K562 (cell line): ENCODE data around the gene CRHR1.

ENCODE experiments used
- MEF2D ChIP-seq: conservative IDR thresholded peaks from 2 replicates; pipeline ENCODE4 v1.6.1; 2016; ENCODE audit warnings: low read depth, missing genetic modification characterization, missing compliant biosample characterization
- REST ChIP-seq, 2 experiments: fragments of 450-650 bp; formaldehyde crosslinking in 1 of 2; IDR thresholded peaks; 2 replicates each; pipeline versions ENCODE4 v1.4.0 to v1.6.1; 2014 to 2020; ENCODE audit warnings: mild to moderate bottlenecking in 2 of 2, borderline replicate concordance in 1 of 2, low read depth in 1 of 2
- TAF1 ChIP-seq: IDR thresholded peaks from 2 replicates; pipeline ENCODE4 v1.6.1; 2011; ENCODE audit warnings: mild to moderate bottlenecking, low read length, moderate library complexity; ENCODE audit not compliant: insufficient read depth, control insufficient read depth, severe bottlenecking; ENCODE audit errors: extremely low read depth
- ZNF121 ChIP-seq: sonication (generic); formaldehyde crosslinking; conservative IDR thresholded peaks from 2 replicates; pipeline ENCODE4 v1.8.0; 2022; ENCODE audit warnings: missing genetic modification reagents

DNA sequence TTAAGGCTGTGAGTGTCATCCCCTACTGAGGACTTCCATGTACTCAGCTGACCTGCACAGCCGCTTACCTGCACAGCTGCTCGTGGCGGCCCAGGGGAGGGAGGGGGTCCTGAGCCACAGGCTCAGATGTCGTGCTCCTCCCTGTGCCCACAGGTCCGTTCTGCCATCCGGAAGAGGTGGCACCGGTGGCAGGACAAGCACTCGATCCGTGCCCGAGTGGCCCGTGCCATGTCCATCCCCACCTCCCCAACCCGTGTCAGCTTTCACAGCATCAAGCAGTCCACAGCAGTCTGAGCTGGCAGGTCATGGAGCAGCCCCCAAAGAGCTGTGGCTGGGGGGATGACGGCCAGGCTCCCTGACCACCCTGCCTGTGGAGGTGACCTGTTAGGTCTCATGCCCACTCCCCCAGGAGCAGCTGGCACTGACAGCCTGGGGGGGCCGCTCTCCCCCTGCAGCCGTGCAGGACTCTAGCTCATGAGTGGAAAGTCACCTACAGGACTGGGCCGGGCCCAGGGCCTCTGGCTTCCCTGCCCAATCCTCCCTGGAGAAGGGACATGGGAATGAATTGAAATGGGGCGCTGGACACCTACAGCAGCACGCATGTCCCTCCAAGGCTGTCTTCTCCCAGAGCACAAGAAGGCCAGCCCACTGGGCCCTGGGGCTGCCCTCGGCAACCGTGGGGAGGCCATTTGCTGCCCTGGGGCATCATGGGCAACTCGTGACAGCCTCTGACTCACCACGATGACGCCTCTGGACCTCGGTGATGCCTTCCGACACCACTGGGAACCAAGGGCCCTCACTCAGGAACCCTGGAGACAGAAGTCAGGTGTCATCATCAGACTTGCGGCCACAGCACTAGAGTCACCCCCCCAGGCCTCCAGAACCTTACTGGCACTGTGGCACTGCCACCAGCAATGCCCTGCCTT lies 50.6 kb downstream of the CRHR1 start:
- TF ChIP-seq ZNF121 (CRISPR knock-in tag) (no peak), TAF1 (no peak), REST (IDR thresholded peaks at IDR 0.05; ENCODE audit: borderline replicate concordance) (no peak), REST (CRISPR knock-in tag; IDR thresholded peaks at IDR 0.05; ENCODE audit: low read depth) (no peak), MEF2D (tag) (no peak)
